ENCODE results near the gene ZNF827.
A peak's percentile ranks its signal among the peaks of the same experiment; 100 is the strongest.

The ZNF827 gene

GRCh38 chr4:145933134-145933533 lies 5.5 kb downstream of the ZNF827 start:
- no peak overlapping the region for H3K4me3 ChIP-seq (ENCODE audit: low read depth, low read length)
- H3K36me3 ChIP-seq (ENCODE audit: control insufficient read depth, insufficient read depth, low read length): no peaks in the 10 kb centered on the region
- H3K9ac ChIP-seq (ENCODE audit: low read length): no peak overlapping the region
- H3K27me3 ChIP-seq (ENCODE audit: control insufficient read depth, insufficient read depth, low read length): no peaks in the 10 kb centered on the region
- no peaks in the 10 kb centered on the region for H3K9me3 ChIP-seq (ENCODE audit: control insufficient read depth, insufficient read depth, low read depth, low read length)
- H3K27ac ChIP-seq (ENCODE audit: low read depth, low read length): no peak overlapping the region
- H3K4me1 ChIP-seq (ENCODE audit: control insufficient read depth, insufficient read depth, low read length): peaks cover 39% of the 10 kb centered on the region

- H3K4me3 ChIP-seq (ENCODE audit: low read depth, low read length): no peak overlapping the region
- H3K9ac ChIP-seq (ENCODE audit: low read length): no peak overlapping the region
- no peaks in the 10 kb centered on the region for H3K27me3 ChIP-seq (ENCODE audit: control insufficient read depth, insufficient read depth, low read length)
- peaks cover 4% of the 10 kb centered on the region; the same call in 1 of the 2 replicates for H3K36me3 ChIP-seq (ENCODE audit: control insufficient read depth, insufficient read depth, low read length)
- peaks cover 43% of the 10 kb centered on the region for H3K4me1 ChIP-seq (ENCODE audit: control insufficient read depth, insufficient read depth, low read length)
- H3K27ac ChIP-seq (ENCODE audit: low read depth, low read length): no peak overlapping the region
- H3K9me3 ChIP-seq (ENCODE audit: control insufficient read depth, insufficient read depth, low read depth, low read length): no peaks in the 10 kb centered on the region
These were observed 7.2 kb downstream of the ZNF827 start for GRCh38 chr4:145931403-145931802.

GRCh38 chr4:145930592-145930991 lies 8.0 kb downstream of the ZNF827 start:
- no peak overlapping the region for H3K9ac ChIP-seq (ENCODE audit: low read length)
- peaks cover 2% of the 10 kb centered on the region; the same call in 1 of the 2 replicates for H3K9me3 ChIP-seq (ENCODE audit: control insufficient read depth, insufficient read depth, low read depth, low read length)
- H3K27ac ChIP-seq (ENCODE audit: low read depth, low read length): no peak overlapping the region
- H3K4me1 ChIP-seq (ENCODE audit: control insufficient read depth, insufficient read depth, low read length): peaks cover 42% of the 10 kb centered on the region
- peaks cover 4% of the 10 kb centered on the region; the same call in 1 of the 2 replicates for H3K36me3 ChIP-seq (ENCODE audit: control insufficient read depth, insufficient read depth, low read length)
- no peaks in the 10 kb centered on the region for H3K27me3 ChIP-seq (ENCODE audit: control insufficient read depth, insufficient read depth, low read length)
- no peak overlapping the region for H3K4me3 ChIP-seq (ENCODE audit: low read depth, low read length)

GRCh38 chr4:145929415-145930178 lies 9.0 kb downstream of the ZNF827 start:
- peaks cover 32% of the 10 kb centered on the region for H3K4me1 ChIP-seq (ENCODE audit: control insufficient read depth, insufficient read depth, low read length)
- H3K4me3 ChIP-seq (ENCODE audit: low read depth, low read length): no peak overlapping the region
- peaks cover 8% of the 10 kb centered on the region for H3K36me3 ChIP-seq (ENCODE audit: control insufficient read depth, insufficient read depth, low read length)
- H3K27me3 ChIP-seq (ENCODE audit: control insufficient read depth, insufficient read depth, low read length): no peaks in the 10 kb centered on the region
- peaks cover 11% of the 10 kb centered on the region for H3K9me3 ChIP-seq (ENCODE audit: control insufficient read depth, insufficient read depth, low read depth, low read length)
- no peak overlapping the region for H3K9ac ChIP-seq (ENCODE audit: low read length)
- no peak overlapping the region for H3K27ac ChIP-seq (ENCODE audit: low read depth, low read length)

GRCh38 chr4:145928748-145929147 lies 9.9 kb downstream of the ZNF827 start:
- Histone ChIP-seq H3K36me3 (ENCODE audit: control insufficient read depth, insufficient read depth, low read length) (peaks cover 8% of the 10 kb centered on the region), H3K9ac (ENCODE audit: low read length) (no peak overlapping the region), H3K4me1 (ENCODE audit: control insufficient read depth, insufficient read depth, low read length) (peaks cover 24% of the 10 kb centered on the region), H3K27ac (ENCODE audit: low read depth, low read length) (no peak overlapping the region), H3K27me3 (ENCODE audit: control insufficient read depth, insufficient read depth, low read length) (no peaks in the 10 kb centered on the region), H3K4me3 (ENCODE audit: low read depth, low read length) (no peak overlapping the region), H3K9me3 (ENCODE audit: control insufficient read depth, insufficient read depth, low read depth, low read length) (peaks cover 11% of the 10 kb centered on the region)

GRCh38 chr4:145927030-145927429 lies 11.6 kb downstream of the ZNF827 start:
- no peak overlapping the region for H3K4me3 ChIP-seq (ENCODE audit: low read depth, low read length)
- H3K27me3 ChIP-seq (ENCODE audit: control insufficient read depth, insufficient read depth, low read length): no peaks in the 10 kb centered on the region
- peaks cover 8% of the 10 kb centered on the region for H3K36me3 ChIP-seq (ENCODE audit: control insufficient read depth, insufficient read depth, low read length)
- H3K9ac ChIP-seq (ENCODE audit: low read length): no peak overlapping the region
- peaks cover 11% of the 10 kb centered on the region for H3K9me3 ChIP-seq (ENCODE audit: control insufficient read depth, insufficient read depth, low read depth, low read length)
- peaks cover 13% of the 10 kb centered on the region for H3K4me1 ChIP-seq (ENCODE audit: control insufficient read depth, insufficient read depth, low read length)
- H3K27ac ChIP-seq (ENCODE audit: low read depth, low read length): no peak overlapping the region

GRCh38 chr4:145921231-145921630 lies 17.4 kb downstream of the ZNF827 start:
- no peak overlapping the region for H3K9ac ChIP-seq (ENCODE audit: low read length)
- H3K27ac ChIP-seq (ENCODE audit: low read depth, low read length): no peak overlapping the region
- H3K36me3 ChIP-seq (ENCODE audit: control insufficient read depth, insufficient read depth, low read length): peaks cover 5% of the 10 kb centered on the region; the same call in 1 of the 2 replicates

GRCh38 chr4:145920205-145920604 lies 18.4 kb downstream of the ZNF827 start:
- no peak overlapping the region for H3K27ac ChIP-seq (ENCODE audit: low read depth, low read length)
- no peak overlapping the region for H3K4me3 ChIP-seq (ENCODE audit: low read depth, low read length)
- H3K36me3 ChIP-seq (ENCODE audit: control insufficient read depth, insufficient read depth, low read length): peaks cover 3% of the 10 kb centered on the region; the same call in 1 of the 2 replicates
- no peaks in the 10 kb centered on the region for H3K27me3 ChIP-seq (ENCODE audit: control insufficient read depth, insufficient read depth, low read length)
- H3K9me3 ChIP-seq (ENCODE audit: control insufficient read depth, insufficient read depth, low read depth, low read length): peaks cover 7% of the 10 kb centered on the region
- H3K9ac ChIP-seq (ENCODE audit: low read length): no peak overlapping the region
- H3K4me1 ChIP-seq (ENCODE audit: control insufficient read depth, insufficient read depth, low read length): peaks cover 13% of the 10 kb centered on the region; the same call in 1 of the 2 replicates

More at GRCh38 chr4:145921231-145921630, 17.4 kb downstream of the ZNF827 start:
- Histone ChIP-seq H3K4me1 (ENCODE audit: control insufficient read depth, insufficient read depth, low read length) (peaks cover 13% of the 10 kb centered on the region; the same call in 1 of the 2 replicates), H3K4me3 (ENCODE audit: low read depth, low read length) (no peak overlapping the region), H3K27me3 (ENCODE audit: control insufficient read depth, insufficient read depth, low read length) (no peaks in the 10 kb centered on the region), H3K9me3 (ENCODE audit: control insufficient read depth, insufficient read depth, low read depth, low read length) (peaks cover 13% of the 10 kb centered on the region)

GRCh38 chr4:145912376-145912775 lies 26.2 kb downstream of the ZNF827 start:
- Histone ChIP-seq H3K9me3 (ENCODE audit: control insufficient read depth, insufficient read depth, low read depth, low read length) (no peaks in the 10 kb centered on the region), H3K36me3 (ENCODE audit: control insufficient read depth, insufficient read depth, low read length) (no peaks in the 10 kb centered on the region), H3K27me3 (ENCODE audit: control insufficient read depth, insufficient read depth, low read length) (no peaks in the 10 kb centered on the region), H3K4me3 (ENCODE audit: low read depth, low read length) (no peak overlapping the region), H3K27ac (ENCODE audit: low read depth, low read length) (no peak overlapping the region), H3K4me1 (ENCODE audit: control insufficient read depth, insufficient read depth, low read length) (peaks cover 34% of the 10 kb centered on the region), H3K9ac (ENCODE audit: low read length) (no peak overlapping the region)

GRCh38 chr4:145909773-145910172 lies 28.9 kb downstream of the ZNF827 start:
- Histone ChIP-seq H3K27ac (ENCODE audit: low read depth, low read length) (peak overlapping the region; percentile 26; the same call in 1 of the 2 replicates), H3K9ac (ENCODE audit: low read length) (no peak overlapping the region), H3K36me3 (ENCODE audit: control insufficient read depth, insufficient read depth, low read length) (no peaks in the 10 kb centered on the region), H3K9me3 (ENCODE audit: control insufficient read depth, insufficient read depth, low read depth, low read length) (no peaks in the 10 kb centered on the region), H3K4me3 (ENCODE audit: low read depth, low read length) (peak overlapping the region; percentile 3; the same call in 1 of the 2 replicates), H3K27me3 (ENCODE audit: control insufficient read depth, insufficient read depth, low read length) (no peaks in the 10 kb centered on the region), H3K4me1 (ENCODE audit: control insufficient read depth, insufficient read depth, low read length) (peaks cover 49% of the 10 kb centered on the region)

GRCh38 chr4:145909281-145909715 lies 29.3 kb downstream of the ZNF827 start:
- Histone ChIP-seq H3K36me3 (ENCODE audit: control insufficient read depth, insufficient read depth, low read length) (no peaks in the 10 kb centered on the region), H3K9me3 (ENCODE audit: control insufficient read depth, insufficient read depth, low read depth, low read length) (no peaks in the 10 kb centered on the region), H3K4me1 (ENCODE audit: control insufficient read depth, insufficient read depth, low read length) (peaks cover 48% of the 10 kb centered on the region), H3K9ac (ENCODE audit: low read length) (no peak overlapping the region), H3K27me3 (ENCODE audit: control insufficient read depth, insufficient read depth, low read length) (no peaks in the 10 kb centered on the region), H3K4me3 (ENCODE audit: low read depth, low read length) (no peak overlapping the region; the same call in 1 of the 2 replicates), H3K27ac (ENCODE audit: low read depth, low read length) (0 out of 2 replicates have a peak overlapping the region, but pooled peaks have one; percentile 26)
